Measurements from ENCODE around the gene NTN5.
"Not testable (repeated sequence)": the region's sequence is repeated elsewhere in the genome, so short reads cannot be mapped to it uniquely, and the experiment has no call there.

NTN5 gene

DNA sequence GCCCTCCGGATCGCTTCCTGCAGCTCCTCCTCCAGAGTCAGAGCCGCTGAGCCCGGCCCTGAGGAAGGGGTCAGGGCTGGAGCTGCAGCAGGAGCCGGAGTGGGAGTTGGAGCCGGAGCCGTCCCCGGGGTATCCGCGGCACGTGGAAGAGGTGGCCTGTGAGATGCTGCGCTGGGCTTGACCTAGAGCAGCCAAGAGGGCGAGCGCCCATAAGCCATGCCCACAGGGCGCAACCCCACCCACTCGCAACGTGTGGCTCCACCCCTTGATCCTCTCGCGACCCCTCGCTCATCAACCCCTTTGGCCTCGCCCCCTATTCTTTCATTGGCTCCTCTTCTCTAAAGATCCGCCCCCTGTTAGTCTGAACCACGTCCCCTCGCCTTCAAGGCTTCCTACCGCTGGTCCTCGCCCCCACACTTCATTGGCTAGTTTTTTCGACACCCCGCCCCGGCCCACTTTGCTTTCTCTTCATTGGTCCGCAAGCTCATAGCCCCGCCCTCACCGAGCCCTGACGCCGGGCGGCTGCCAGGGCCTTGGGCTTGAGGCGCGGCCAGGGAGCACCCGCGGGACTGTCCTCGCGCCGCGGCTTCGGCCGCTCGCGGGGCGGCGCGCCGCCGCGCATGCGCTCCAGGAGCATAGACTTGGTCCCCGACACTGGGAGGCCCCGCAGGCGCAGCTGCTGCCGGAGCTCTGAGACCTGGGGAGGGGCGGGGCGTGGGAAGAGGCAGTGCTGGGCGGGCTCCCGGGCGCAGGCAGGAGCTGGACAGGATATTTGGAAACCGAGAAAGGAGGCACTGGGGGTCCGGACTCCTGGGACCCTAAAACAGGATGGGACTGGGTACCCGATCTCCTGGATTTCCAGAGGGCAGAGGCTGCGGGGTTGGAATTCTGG is 41.3 kb upstream of the NTN5 start:
- in situ Hi-C loops (cut with HindIII; ENCODE audit: low pct_unique_long_range_greater_than_20kb, low sequenced_read_pairs): no loop called here
- DNase-seq (ENCODE audit: low read depth in 1 of 2, low spot score in 1 of 2): peak; percentile 96 to 99
- TF ChIP-seq JUND (IDR thresholded peaks at IDR 0.05; ENCODE audit: low read depth): no peak

DNA sequence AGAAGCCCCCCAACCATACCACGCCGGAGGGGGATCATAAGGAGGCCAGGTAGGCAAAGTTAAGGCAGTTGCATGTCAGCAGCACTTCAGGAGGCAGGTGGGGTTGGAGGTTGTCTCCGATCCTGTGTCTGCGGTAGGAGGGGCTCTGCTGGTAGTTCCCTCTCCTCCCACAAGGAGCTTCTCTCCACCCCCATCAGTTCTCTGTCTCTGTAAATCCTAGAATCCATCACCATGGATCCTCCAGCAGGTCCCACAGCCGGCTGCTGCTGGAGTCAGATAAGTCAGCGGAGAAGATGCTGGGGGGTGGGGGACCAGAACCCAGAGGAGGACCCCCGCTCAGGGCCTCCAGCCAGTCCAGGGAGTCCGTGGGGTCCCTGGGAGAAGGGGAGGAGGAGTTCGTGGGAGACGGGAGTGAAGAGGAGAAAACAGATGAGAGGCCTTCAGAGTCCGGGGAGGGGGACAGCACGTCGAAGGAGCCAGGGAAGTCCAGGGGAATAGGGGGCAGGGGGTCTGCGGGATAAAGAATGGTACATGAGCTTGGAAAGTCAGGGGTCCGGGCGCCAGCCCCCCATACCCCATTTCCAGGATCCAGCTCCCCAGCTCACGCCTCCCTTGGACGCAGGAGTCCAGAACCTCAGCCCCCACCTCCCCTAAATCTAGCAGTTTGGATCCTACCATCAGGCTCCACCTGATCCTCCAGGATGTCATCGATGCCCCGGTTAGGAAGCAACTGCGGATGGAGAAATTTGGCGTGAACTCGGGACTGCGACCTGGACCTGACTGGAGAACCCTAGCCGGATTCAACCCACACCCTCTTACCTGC is 40.4 kb upstream of the NTN5 start:
- in situ Hi-C loops (cut with HindIII; ENCODE audit: low pct_unique_long_range_greater_than_20kb, low sequenced_read_pairs): no loop called here
- peak in 1 of 2 experiments; percentile 35 for DNase-seq (ENCODE audit: low read depth in 1 of 2, low spot score in 1 of 2)

DNA sequence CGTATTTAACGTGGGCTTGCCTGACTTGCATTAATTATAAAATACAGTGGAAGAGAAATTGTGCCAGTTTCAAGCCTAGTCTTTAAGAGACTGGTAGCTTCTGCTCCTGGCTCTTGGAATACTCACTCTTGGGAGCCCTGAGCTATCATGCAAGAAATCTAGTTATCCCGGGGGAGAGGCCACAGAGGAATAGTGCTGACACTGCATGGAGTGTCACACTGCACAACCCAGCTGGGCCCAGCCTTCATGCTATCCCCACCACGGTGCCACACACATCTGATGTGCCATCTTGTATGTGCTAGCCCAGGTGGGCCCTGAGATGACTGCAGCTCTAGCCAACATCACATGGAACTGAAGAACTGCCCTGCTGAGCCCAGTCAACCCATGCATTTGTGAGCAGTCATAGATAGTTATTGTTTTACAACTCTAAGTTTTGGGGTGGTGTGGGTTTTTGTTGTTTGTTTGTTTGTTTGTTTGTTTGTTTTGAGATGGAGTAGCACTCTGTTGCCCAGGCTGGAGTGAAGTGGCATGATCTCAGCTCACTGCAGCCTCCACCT is 38.4 kb upstream of the NTN5 start:
- in situ Hi-C loops (cut with HindIII; ENCODE audit: low pct_unique_long_range_greater_than_20kb, low sequenced_read_pairs): no loop called here
- no peak for DNase-seq (ENCODE audit: low read depth in 1 of 2, low spot score in 1 of 2)
- no peak for TF ChIP-seq JUND (IDR thresholded peaks at IDR 0.05; ENCODE audit: low read depth)

More for the DNA sequence above, 40.4 kb upstream of the NTN5 start:
- no peak for TF ChIP-seq JUND (IDR thresholded peaks at IDR 0.05; ENCODE audit: low read depth)

DNA sequence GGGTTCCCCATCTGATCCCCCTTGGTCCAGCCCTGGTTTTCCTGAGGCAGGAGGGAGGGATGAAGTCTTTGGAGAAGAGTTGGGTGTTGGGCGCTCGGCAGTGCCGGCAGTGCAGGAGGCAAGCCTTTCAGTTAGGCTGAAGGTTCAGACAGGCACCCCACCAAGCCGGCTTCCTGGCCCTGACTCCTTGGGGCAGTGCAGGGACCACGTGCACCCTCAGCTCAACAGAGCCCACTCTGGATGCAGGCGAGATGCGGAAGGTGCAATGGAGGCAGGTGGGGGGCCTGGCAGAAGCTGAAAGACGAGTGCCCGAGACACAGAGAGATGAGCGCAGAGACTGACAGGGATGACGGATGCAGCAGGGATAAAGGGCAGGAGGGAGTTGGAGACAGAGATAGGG is 35.7 kb upstream of the NTN5 start:
- no peak for DNase-seq (ENCODE audit: low read depth in 1 of 2, low spot score in 1 of 2)
- no peak for TF ChIP-seq JUND (IDR thresholded peaks at IDR 0.05; ENCODE audit: low read depth)
- in situ Hi-C loops (cut with HindIII; ENCODE audit: low pct_unique_long_range_greater_than_20kb, low sequenced_read_pairs): no loop called here

DNA sequence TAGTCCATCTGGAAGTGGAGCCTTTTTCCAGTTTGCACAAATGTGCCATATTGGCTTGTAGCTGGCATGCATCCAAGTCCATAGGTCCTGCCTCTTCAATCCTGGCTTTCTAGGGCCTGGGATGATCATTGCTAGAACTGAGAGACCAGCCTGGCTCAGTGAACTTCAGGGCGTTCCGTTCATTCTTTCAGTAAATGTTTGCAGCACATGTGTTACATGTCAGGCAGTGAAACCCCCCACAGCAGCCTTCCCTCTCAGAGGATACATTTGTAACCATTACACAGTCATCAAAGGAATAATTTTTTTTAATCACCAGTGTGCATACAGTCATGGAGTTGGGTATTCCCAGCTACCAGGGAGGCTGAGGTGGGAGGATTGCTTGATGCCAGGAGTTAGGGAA is 32.6 kb upstream of the NTN5 start:
- DNase-seq (ENCODE audit: low read depth in 1 of 2, low spot score in 1 of 2): no peak
- in situ Hi-C loops (cut with HindIII; ENCODE audit: low pct_unique_long_range_greater_than_20kb, low sequenced_read_pairs): no loop called here
- no peak for TF ChIP-seq JUND (IDR thresholded peaks at IDR 0.05; ENCODE audit: low read depth)

DNA sequence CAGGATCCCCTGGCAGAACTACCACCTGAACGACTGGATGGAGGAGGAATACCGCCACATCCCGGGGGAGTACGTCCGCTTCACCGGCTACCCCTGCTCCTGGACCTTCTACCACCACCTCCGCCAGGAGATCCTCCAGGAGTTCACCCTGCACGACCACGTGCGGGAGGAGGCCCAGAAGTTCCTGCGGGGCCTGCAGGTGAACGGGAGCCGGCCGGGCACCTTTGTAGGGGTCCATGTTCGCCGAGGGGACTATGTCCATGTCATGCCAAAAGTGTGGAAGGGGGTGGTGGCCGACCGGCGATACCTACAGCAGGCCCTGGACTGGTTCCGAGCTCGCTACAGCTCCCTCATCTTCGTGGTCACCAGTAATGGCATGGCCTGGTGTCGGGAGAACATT is 30.5 kb upstream of the NTN5 start:
- in situ Hi-C loops (cut with HindIII; ENCODE audit: low pct_unique_long_range_greater_than_20kb, low sequenced_read_pairs): no loop called here
- no peak for DNase-seq (ENCODE audit: low read depth in 1 of 2, low spot score in 1 of 2)
- TF ChIP-seq JUND (IDR thresholded peaks at IDR 0.05; ENCODE audit: low read depth): no peak

DNA sequence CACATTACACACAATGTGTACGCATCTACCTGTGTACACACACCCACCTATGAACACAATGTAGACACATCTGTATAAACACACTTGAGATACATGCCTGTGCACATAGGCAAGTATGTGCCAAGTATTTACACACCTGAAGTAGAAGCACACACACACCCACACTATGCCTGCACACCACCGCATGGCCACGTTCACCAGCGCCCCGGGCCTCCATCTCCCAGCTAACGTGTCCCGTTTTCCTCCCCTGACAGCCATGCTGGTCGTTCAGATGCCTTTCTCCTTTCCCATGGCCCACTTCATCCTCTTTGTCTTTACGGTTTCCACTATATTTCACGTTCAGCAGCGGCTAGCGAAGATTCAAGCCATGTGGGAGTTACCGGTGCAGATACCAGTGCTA is 29.9 kb upstream of the NTN5 start:
- TF ChIP-seq JUND (IDR thresholded peaks at IDR 0.05; ENCODE audit: low read depth): no peak

DNA sequence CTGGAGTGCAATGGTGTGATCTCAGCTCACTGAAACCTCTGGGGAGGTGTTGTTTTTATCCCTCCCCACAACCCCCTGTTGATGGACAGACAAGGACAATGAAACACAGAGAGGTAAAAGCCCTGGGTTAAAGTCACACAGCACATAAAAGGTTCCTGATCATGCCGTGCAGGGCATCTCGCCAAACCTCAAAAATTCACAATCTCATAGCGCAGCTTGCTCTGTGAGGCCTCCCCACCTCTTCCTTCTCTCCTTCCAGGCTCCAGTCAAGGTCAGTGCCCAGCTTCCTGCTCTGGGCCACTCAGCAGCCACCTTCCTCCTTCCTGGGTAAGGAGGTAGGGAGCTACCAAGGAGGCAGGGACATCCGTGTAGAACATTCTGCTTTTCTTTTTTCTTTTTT is 25.2 kb upstream of the NTN5 start:
- no peak for TF ChIP-seq JUND (IDR thresholded peaks at IDR 0.05; ENCODE audit: low read depth)
- in situ Hi-C loops (cut with HindIII; ENCODE audit: low pct_unique_long_range_greater_than_20kb, low sequenced_read_pairs): no loop called here
- no peak for DNase-seq (ENCODE audit: low read depth in 1 of 2, low spot score in 1 of 2)

More for the DNA sequence above, 29.9 kb upstream of the NTN5 start:
- in situ Hi-C loops (cut with HindIII; ENCODE audit: low pct_unique_long_range_greater_than_20kb, low sequenced_read_pairs): no loop called here
- no peak for DNase-seq (ENCODE audit: low read depth in 1 of 2, low spot score in 1 of 2)

DNA sequence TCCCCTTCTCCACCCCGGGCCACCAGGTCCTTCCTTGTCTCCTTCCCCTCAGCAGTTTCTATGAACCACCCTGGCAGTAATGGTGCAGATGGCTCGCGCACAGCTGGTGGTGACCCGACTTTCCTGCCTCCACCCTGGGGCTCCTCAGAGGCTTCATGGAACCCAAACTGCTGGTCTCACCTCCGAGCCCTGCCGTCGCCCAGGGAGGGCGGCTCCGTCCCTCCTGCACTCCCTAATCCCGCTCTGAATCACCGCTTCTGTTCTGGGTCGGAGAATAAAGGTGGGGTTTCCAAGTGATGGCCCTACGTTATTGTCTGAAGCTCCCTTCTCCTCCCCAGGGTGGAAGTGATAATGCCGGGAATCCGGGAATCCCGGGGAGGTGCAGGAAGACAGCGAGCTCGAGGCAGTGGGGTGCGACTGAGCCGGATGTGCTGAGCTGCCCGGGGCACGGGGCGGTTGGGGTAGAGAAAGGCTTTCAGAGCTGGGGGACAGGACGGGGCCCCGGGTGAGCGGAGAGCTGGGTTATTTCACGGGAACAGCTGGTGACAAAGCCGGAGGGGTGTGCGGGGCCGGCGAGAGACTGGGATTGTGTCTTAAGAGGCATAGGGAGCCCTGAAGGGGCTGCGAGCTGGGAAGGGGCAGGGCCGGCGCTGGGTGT is 23.7 kb upstream of the NTN5 start:
- no peak for TF ChIP-seq JUND (IDR thresholded peaks at IDR 0.05; ENCODE audit: low read depth)
- in situ Hi-C loops (cut with HindIII; ENCODE audit: low pct_unique_long_range_greater_than_20kb, low sequenced_read_pairs): no loop called here
- no peak for DNase-seq (ENCODE audit: low read depth in 1 of 2, low spot score in 1 of 2)

DNA sequence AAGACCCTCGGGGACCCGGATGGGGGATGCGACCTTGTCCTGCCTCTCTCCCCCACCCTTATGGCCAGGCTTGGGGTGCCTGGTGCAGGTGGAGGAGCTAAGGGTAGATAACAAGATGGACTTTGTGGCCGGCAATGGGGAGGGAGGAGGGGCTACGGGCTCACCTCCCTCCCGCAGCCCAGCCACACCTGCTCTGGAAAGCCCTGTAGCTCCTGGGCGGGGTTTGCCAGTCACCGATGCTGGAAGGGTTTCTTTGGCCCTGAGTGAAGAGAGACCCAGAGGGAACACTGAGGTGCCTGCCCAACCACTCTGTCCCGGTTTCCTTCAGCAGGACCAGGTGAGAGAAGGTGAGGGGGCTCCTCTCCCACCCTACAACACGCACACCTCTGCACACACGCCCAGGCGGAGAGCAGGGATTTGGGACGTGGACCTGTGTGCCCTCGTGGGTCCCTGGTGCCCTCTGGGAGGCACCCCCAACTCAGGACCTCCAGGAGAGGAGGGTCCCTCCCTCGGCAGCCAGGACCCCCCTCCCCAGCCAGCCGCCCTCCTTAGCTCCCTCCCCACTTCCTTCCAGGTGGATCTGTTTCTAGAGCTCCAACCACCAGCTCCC is 23.0 kb upstream of the NTN5 start, which contains the start of gene FUT2:
Gene FUT2, plus strand, starts transcription at position 229 of the 610 bp plus-strand sequence. CDS start 6,986 bp downstream, outside the sequence.
- DNase-seq (ENCODE audit: low read depth in 1 of 2, low spot score in 1 of 2): peak; percentile 63 to 64
- in situ Hi-C loops (cut with HindIII; ENCODE audit: low pct_unique_long_range_greater_than_20kb, low sequenced_read_pairs): no loop called here
- no peak for TF ChIP-seq JUND (IDR thresholded peaks at IDR 0.05; ENCODE audit: low read depth)

DNA sequence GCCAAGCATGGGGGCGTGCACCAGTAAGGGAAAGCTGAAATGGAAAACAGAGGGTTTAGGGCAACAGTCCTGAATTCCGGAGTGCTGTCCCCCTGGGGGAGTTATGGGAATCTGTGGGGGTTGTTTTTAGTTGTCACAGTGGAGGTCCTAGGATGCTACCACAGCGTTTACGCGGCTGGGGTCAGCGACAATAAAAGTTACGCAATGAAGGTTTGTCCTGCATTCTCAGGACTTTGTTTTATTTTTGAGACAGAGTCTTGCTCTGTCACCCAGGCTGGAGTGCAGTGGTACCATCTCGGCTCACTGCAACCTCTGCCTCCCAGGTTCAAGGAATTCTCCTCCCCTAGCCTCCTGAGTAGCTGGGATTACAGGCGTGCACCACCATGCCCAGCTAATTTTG is 20.8 kb upstream of the NTN5 start:
- in situ Hi-C loops (cut with HindIII; ENCODE audit: low pct_unique_long_range_greater_than_20kb, low sequenced_read_pairs); DNase-seq (ENCODE audit: low read depth in 1 of 2, low spot score in 1 of 2): not testable (repeated sequence)

DNA sequence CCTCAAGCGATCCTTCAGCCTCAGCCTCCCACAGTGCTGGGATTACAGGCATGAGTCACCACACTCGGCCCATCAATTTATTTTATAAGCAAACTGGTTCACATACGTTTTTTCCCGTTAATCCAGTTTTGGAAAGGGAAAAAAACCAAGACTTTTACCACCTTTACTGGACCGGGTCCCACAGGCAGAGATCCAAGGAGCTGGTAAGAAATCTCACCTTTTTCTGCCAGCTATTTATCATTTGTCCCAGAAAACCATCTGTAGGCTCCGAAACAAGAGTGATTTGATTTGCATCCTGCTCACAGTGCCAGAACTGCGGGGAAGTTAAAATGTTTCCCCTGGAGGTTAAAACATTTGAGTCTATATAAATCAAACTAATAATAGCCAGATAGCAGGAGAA is 16.6 kb upstream of the NTN5 start:
- no peak for TF ChIP-seq JUND (IDR thresholded peaks at IDR 0.05; ENCODE audit: low read depth)
- in situ Hi-C loops (cut with HindIII; ENCODE audit: low pct_unique_long_range_greater_than_20kb, low sequenced_read_pairs): no loop called here
- DNase-seq (ENCODE audit: low read depth in 1 of 2, low spot score in 1 of 2): no peak

All from T47D (cell line).